Astrocyte of the spinal cord (primary cell): ENCODE measurements around the gene SDHD.

Source experiments
- DNase-seq: peaks from one replicate; pipeline ENCODE4 v3.0.0; 2011; ENCODE audit warnings: low read depth, low spot score
- H3K4me3 ChIP-seq: 2 replicates; pipeline ENCODE4 v1.5.1; 2011; ENCODE audit warnings: low read depth, mild to moderate bottlenecking, low read length, moderate library complexity
- in situ Hi-C: cut with HindIII; loops from 2 replicates; pipeline ENCODE4 v1.10.0; 2017; ENCODE audit warnings: low sequenced_read_pairs
- TF ChIP-seq, protein P1 (sequence below): IDR thresholded peaks from 2 replicates; pipeline ENCODE4 v1.5.1; 2012; ENCODE audit warnings: low read depth, mild to moderate bottlenecking, low read length, inconsistent platforms

The SDHD gene

DNA sequence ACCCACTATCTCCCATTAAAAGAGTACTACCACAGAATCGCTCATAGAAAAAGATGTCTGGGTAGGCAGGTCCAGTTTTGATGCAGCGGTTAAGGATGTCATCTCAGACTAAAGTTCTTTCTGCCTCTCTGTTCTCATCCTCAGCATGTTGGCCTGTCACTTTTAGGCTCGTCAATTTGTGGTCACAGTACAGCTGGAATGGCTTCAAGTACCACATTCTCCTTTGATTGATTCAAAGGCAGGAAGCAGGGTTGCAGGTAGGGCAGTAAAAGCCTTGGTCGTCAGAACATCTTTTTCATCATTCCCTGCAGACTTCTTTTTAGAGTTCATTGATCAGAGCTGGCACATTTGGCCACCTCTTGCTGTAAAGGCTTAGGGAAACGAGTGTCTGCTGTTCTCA lies 28.7 kb downstream of the SDHD start:
- H3K4me3 ChIP-seq, result no peak overlapping the region
- in situ Hi-C loops, result no loop called here
- DNase-seq, result no peak
- TF ChIP-seq, protein P1, sequence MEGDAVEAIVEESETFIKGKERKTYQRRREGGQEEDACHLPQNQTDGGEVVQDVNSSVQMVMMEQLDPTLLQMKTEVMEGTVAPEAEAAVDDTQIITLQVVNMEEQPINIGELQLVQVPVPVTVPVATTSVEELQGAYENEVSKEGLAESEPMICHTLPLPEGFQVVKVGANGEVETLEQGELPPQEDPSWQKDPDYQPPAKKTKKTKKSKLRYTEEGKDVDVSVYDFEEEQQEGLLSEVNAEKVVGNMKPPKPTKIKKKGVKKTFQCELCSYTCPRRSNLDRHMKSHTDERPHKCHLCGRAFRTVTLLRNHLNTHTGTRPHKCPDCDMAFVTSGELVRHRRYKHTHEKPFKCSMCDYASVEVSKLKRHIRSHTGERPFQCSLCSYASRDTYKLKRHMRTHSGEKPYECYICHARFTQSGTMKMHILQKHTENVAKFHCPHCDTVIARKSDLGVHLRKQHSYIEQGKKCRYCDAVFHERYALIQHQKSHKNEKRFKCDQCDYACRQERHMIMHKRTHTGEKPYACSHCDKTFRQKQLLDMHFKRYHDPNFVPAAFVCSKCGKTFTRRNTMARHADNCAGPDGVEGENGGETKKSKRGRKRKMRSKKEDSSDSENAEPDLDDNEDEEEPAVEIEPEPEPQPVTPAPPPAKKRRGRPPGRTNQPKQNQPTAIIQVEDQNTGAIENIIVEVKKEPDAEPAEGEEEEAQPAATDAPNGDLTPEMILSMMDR, result no peak

DNA sequence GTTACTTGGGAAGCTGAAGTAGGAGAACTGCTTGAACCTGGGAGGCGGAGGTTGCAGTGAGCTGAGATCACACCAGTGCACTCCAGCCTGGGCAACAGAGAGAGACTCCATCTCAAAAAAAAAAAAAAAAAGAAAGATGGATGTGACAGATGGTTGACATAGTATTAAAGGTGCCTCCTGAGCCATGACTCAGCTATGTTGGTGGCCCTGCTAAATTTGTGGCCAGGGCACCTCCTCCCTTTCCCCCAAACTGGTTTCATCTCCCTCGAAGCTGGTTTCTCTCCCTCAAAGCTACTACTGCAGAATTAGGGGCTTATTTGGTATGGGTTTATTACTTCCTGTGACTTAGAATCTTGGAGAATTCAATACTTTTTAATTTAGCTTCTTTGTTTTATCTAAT lies 31.5 kb downstream of the SDHD start:
- DNase-seq, result no peak
- no peak overlapping the region for H3K4me3 ChIP-seq
- in situ Hi-C loops, result no loop called here
- TF ChIP-seq, protein P1, result no peak

DNA sequence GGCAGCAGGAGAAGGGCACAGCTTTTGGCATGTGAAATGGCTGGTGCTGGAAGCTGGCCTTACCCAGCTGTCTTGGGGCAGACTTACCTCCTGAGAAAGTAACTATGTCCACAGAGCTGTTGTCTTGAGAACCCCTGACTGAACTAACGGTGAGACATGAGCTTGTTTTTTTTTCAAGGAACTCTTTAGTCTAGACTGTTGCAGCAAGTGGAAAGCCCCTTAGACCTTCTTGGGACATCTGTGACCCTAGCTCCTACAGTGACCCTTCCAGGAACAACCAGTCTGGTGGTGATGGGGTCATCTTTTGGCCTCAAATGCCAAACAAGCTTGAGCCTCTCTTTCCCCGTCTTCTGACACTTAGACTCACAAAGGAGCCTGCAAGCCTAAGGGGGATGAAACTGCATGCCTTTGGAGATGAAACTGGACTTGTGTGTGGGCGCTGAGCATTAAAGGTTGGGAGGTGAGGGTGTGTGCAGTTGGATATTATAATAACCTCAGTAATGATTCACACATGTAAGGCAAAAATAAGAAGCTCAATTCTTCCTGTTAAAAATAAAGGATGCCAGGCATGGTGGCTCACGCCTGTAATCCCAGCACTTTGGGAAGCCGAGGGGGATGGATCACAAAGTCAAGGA lies 35.4 kb downstream of the SDHD start:
- in situ Hi-C loops, result no loop called here
- no peak for DNase-seq
- no peak overlapping the region for H3K4me3 ChIP-seq
- TF ChIP-seq, protein P1, result no peak

DNA sequence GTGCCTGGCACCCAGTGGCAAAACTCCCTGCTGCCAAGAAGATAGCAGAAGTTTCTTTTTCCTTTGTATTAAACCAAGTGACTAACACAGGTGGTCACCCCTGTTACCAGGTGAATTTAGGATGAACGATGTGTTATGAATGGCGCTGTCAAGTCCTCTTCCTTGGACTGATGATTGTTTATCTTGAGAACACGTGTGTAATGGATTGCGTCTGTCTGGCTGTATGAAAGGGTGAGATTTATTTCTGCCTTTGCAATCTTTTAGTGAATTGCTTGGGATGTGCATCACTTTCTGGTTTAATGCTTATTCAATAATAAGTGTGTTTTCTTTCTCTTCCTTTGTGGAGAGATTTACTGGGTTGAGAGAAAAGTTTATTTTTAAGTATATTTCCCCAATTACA lies 36.5 kb downstream of the SDHD start:
- no peak for DNase-seq
- TF ChIP-seq, protein P1, result no peak
- H3K4me3 ChIP-seq, result no peak overlapping the region
- in situ Hi-C loops, result no loop called here

DNA sequence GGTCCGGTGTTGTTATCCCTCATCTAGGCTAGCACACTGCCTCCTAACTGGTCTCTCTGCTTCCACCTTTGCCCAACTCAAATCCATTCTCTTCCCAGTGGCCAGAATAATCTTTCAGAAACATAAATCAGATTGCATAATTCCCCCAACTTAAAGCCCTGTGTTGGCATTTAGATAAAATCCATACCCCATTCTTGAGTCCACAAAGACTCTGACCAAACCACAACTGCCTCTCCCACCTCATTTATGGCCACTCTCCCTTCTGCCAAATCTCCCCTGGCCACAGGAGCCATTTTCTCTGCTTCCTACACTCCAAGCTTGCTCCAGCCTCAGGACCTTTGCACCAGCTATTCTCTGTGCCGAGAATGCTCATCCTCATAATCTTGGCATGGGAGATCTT lies 40.4 kb downstream of the SDHD start:
- H3K4me3 ChIP-seq, result no peak overlapping the region
- TF ChIP-seq, protein P1, result no peak
- in situ Hi-C loops, result no loop called here
- DNase-seq, result no peak

DNA sequence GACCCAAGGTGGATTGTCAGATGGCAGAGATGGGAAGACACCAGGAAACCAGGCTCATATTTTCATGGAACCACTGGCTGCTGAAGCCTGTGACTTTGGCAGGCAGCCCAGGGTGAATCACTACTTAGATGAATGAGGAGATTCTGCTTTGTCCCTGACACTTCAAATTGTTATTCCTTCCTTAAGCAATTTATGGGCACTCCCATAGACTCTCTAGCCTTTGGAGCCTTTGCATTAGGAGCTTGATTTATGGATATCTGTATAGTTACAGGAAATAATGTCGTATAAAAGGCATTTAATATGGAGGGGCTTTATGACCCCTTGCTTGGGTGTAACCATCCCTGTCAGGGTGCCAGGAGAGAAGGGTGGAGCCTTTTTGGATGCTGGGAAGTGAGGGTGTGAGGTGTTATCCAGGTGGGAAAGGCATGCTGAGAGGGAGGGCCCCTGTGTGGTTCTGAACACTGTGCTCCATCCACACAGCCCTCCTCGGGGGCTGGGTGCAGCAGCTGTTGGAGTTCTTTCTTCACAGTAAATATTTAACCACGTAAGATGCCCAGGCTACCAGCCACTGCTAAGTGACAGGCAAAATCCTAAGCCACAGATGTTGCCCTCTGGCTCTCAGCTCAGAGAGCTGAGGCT lies 41.9 kb downstream of the SDHD start:
- in situ Hi-C loops, result no loop called here
- no peak overlapping the region for H3K4me3 ChIP-seq
- peak; percentile 75 for DNase-seq
- TF ChIP-seq, protein P1, result no peak
